Stomach smooth muscle (tissue), 2 donors: ENCODE data around the gene PLCB1.

Experiments used
- H3K27ac ChIP-seq: one replicate; pipeline ENCODE4 v1.7.0; 2013; ENCODE audit warnings: mild to moderate bottlenecking, low read length, inconsistent platforms
- H3K27me3 ChIP-seq, 2 donors: one replicate each; pipeline ENCODE4 v1.7.0; 2013; ENCODE audit warnings: low read length in 2 of 2; ENCODE audit not compliant: insufficient read depth in 2 of 2, control insufficient read depth in 1 of 2
- H3K36me3 ChIP-seq, 2 donors: one replicate each; pipeline ENCODE4 v1.7.0; 2013; ENCODE audit warnings: low read length in 2 of 2; ENCODE audit not compliant: control insufficient read depth in 2 of 2, insufficient read depth in 2 of 2
- H3K4me1 ChIP-seq: one replicate; pipeline ENCODE4 v1.7.0; 2013; ENCODE audit warnings: low read length; ENCODE audit not compliant: control insufficient read depth, insufficient read depth
- H3K4me3 ChIP-seq, 2 donors: one replicate each; pipeline ENCODE4 v1.7.0; 2013; ENCODE audit warnings: low read length in 2 of 2
- H3K9ac ChIP-seq, 2 donors: one replicate each; pipeline ENCODE4 v1.7.0; 2013; ENCODE audit warnings: low read length in 2 of 2, mild to moderate bottlenecking in 1 of 2
- H3K9me3 ChIP-seq, 2 donors: one replicate each; pipeline ENCODE4 v1.7.0; 2013; ENCODE audit warnings: low read length in 2 of 2; ENCODE audit not compliant: control insufficient read depth in 2 of 2
- donor health status: healthy.
- donor health status: Pancreatic carcinoma.

The PLCB1 gene

DNA sequence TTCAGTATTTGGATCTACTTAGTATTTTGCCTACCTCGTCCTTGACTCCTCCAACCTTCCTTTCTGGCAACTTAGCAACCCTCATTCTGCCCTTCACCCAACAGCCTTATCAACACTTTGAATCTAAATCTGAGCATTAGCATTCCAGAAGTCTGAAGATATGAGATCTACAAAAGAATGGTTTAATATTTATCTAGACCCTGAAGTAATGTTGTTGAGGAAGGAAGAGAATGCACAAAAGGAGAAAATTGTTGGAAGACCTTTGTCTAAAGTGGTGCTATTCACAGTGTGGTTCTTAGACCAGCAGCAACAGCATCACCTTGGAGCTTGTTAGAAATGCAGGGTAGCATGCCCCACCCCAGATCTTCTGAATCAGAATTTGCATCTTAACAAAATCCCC, 738.6 kb downstream of the PLCB1 start:
- Histone ChIP-seq H3K27ac (no peak overlapping the region), H3K9me3 (no peaks in the 10 kb centered on the region), H3K4me1 (no peaks in the 10 kb centered on the region), H3K4me3 (no peak overlapping the region), H3K27me3 (no peaks in the 10 kb centered on the region), H3K9ac (no peak overlapping the region), H3K36me3 (no peaks in the 10 kb centered on the region)

DNA sequence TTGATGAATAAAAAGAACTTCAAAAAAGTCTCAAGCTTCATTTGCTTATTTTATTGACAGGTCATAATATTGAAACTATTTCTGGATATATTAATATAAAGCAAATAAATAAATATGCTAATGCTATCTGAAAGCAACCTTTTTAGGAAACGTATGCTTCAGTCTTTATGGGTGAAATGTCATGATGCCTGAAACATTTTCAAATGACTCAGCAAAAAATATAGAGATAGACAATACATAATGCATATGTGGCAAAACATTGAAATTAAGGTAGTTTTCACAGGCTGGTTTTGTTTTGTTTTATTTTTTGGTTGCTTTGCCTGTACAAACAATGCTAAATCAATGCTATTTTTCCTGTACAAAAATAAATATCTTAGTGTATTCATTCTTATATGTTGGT, 742.4 kb downstream of the PLCB1 start:
- Histone ChIP-seq H3K27ac (no peak overlapping the region), H3K36me3 (no peaks in the 10 kb centered on the region), H3K27me3 (no peaks in the 10 kb centered on the region), H3K4me3 (no peak overlapping the region), H3K4me1 (peaks cover 3% of the 10 kb centered on the region), H3K9me3 (no peaks in the 10 kb centered on the region), H3K9ac (no peak overlapping the region)

DNA sequence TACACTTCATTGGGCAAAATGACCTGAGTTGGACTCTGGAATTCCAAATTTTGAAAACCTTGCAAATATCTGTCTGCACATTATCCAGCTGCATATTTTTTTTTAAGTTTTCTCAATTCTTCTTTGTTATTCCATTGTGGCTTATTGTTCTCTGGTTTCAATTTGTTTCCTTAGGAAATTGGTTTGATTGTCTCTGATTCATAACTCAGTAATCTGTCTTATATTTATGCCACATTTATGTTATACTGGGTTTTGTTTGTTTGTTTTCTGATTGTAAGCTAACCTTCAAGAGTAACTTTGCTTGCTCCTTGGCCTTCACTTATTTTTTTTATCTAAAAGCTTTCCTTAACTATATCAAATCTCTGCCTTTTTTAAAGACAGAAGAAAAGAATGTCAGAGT, 743.5 kb downstream of the PLCB1 start:
- Histone ChIP-seq H3K9me3 (no peaks in the 10 kb centered on the region), H3K4me3 (no peak overlapping the region), H3K36me3 (no peaks in the 10 kb centered on the region), H3K9ac (no peak overlapping the region), H3K27me3 (no peaks in the 10 kb centered on the region), H3K27ac (no peak overlapping the region), H3K4me1 (peaks cover 3% of the 10 kb centered on the region)

DNA sequence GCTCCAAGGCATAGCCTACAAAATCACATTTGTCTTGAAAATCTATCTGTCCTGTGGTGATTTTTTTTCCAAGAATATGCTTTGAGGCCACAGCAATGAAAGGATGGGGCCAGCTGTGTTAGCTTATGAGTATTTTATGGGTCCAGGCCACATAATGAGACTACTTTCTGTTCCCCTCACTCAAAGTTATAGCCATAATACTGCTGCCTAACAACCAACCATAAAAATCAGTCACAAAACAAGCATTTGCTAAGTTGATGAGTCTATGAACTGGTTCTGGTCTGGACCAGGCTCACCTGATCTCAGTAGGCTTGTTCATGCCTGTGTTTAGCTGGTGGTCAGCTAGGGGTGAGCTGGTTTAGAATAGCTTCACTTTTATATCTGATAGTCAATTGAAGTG, 744.3 kb downstream of the PLCB1 start:
- Histone ChIP-seq H3K27ac (no peak overlapping the region), H3K27me3 (no peaks in the 10 kb centered on the region), H3K9ac (no peak overlapping the region), H3K4me3 (no peak overlapping the region), H3K9me3 (no peaks in the 10 kb centered on the region), H3K4me1 (peaks cover 3% of the 10 kb centered on the region), H3K36me3 (no peaks in the 10 kb centered on the region)

- Histone ChIP-seq H3K9ac (no peak overlapping the region), H3K9me3 (no peaks in the 10 kb centered on the region), H3K36me3 (no peaks in the 10 kb centered on the region), H3K4me1 (peaks cover 3% of the 10 kb centered on the region), H3K27me3 (no peaks in the 10 kb centered on the region), H3K27ac (no peak overlapping the region), H3K4me3 (no peak overlapping the region)
Measured at GRCh38 chr20:8877294-8877693, 745.2 kb downstream of the PLCB1 start.

- H3K9ac ChIP-seq = no peak overlapping the region
- H3K36me3 ChIP-seq = peaks cover 0 to 2% of the 10 kb centered on the region in 2 donors
- no peak overlapping the region for H3K27ac ChIP-seq
- H3K4me3 ChIP-seq = no peak overlapping the region
- no peaks in the 10 kb centered on the region for H3K9me3 ChIP-seq
- H3K4me1 ChIP-seq = peaks cover 3% of the 10 kb centered on the region
- no peaks in the 10 kb centered on the region for H3K27me3 ChIP-seq
Measured at GRCh38 chr20:8879669-8880068, 747.6 kb downstream of the PLCB1 start.

- Histone ChIP-seq H3K9me3 (no peaks in the 10 kb centered on the region), H3K4me1 (peaks cover 3% of the 10 kb centered on the region), H3K4me3 (no peak overlapping the region), H3K27me3 (no peaks in the 10 kb centered on the region), H3K9ac (no peak overlapping the region), H3K36me3 (peaks cover 0 to 2% of the 10 kb centered on the region in 2 donors), H3K27ac (no peak overlapping the region)
Measured at GRCh38 chr20:8880085-8880853, 748.2 kb downstream of the PLCB1 start.

DNA sequence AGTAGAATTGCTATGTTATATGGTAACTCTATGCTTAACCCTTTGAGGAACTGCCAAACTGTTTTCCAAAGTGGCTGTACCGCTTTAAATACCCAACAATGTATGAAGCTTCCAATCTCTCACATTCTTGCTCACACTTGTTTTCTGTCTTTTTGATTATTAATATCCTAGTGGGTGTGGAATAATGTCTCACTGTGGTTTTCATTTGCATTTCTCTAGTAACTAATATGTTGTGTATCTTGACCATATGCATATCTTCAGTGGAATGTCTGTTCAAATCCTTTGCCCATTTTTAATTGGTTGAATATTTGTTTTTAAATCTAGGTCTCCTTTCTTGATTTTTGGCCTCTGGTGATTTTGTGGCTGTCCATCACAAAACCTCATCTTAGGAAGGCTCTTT, 759.0 kb downstream of the PLCB1 start:
- Histone ChIP-seq H3K27me3 (no peaks in the 10 kb centered on the region), H3K27ac (no peak overlapping the region), H3K9ac (no peak overlapping the region), H3K4me3 (no peak overlapping the region), H3K9me3 (peaks cover 6 to 18% of the 10 kb centered on the region in 2 donors), H3K36me3 (no peaks in the 10 kb centered on the region), H3K4me1 (no peaks in the 10 kb centered on the region)

GRCh38 chr20:8895472-8895871, 763.4 kb downstream of the PLCB1 start:
- Histone ChIP-seq H3K36me3 (no peaks in the 10 kb centered on the region), H3K4me1 (no peaks in the 10 kb centered on the region), H3K27me3 (no peaks in the 10 kb centered on the region), H3K9me3 (peaks cover 6 to 16% of the 10 kb centered on the region in 2 donors), H3K4me3 (no peak overlapping the region), H3K9ac (no peak overlapping the region), H3K27ac (no peak overlapping the region)

GRCh38 chr20:8898823-8899222, 766.8 kb downstream of the PLCB1 start:
- Histone ChIP-seq H3K27me3 (no peaks in the 10 kb centered on the region), H3K4me3 (no peak overlapping the region), H3K9ac (no peak overlapping the region), H3K4me1 (peaks cover 5% of the 10 kb centered on the region), H3K27ac (no peak overlapping the region), H3K9me3 (peaks cover 6 to 16% of the 10 kb centered on the region in 2 donors), H3K36me3 (no peaks in the 10 kb centered on the region)

- Histone ChIP-seq H3K27ac (no peak overlapping the region), H3K27me3 (no peaks in the 10 kb centered on the region), H3K4me1 (peaks cover 5% of the 10 kb centered on the region), H3K36me3 (no peaks in the 10 kb centered on the region), H3K9me3 (no peaks in the 10 kb centered on the region), H3K9ac (no peak overlapping the region), H3K4me3 (no peak overlapping the region)
Measured at GRCh38 chr20:8901237-8902025, 769.4 kb downstream of the PLCB1 start.
